ENCODE measurements around the gene PMS1.

PMS1 gene

DNA sequence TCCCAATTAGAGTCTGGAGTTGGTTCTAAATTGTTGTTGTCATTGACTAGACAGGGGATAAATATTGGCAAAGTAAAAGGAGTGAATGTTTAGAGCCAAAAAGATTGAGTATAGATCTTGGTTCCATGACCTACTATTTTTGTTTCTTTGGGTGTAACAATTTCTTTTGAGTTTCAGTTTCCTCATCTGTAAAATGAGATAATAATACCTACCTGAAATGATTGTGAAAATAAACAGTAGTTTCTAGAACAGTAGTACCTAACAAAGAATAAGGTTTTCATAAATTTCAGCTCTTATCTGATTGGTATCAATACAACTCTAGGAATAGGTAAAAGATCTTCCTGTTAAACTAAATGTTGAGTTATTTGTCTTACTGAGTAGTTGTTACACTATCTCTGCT is 56.8 kb downstream of the PMS1 start:
- no peak overlapping the region for H3K27ac ChIP-seq
- no peak overlapping the region for H3K9ac ChIP-seq (ENCODE audit: insufficient read length)
- no peak for DNase-seq (ENCODE audit: low read depth, low spot score)
- H3K9me3 ChIP-seq (ENCODE audit: low read depth, low read length), result no peaks in the 10 kb centered on the region
- no peak overlapping the region for H3K4me3 ChIP-seq
- no peak for TF ChIP-seq POLR2AphosphoS5 (IDR thresholded peaks at IDR 0.05; ENCODE audit: borderline replicate concordance, low read depth, low read length)
- no peak for TF ChIP-seq EZH2 (IDR thresholded peaks at IDR 0.05)
- no peak for TF ChIP-seq FOXP2 (optimal IDR thresholded peaks at IDR 0.05; ENCODE audit: control extremely low read depth, extremely low read length, insufficient read depth)
- peaks cover 32% of the 10 kb centered on the region for H3K36me3 ChIP-seq (ENCODE audit: insufficient read depth, low read length)

DNA sequence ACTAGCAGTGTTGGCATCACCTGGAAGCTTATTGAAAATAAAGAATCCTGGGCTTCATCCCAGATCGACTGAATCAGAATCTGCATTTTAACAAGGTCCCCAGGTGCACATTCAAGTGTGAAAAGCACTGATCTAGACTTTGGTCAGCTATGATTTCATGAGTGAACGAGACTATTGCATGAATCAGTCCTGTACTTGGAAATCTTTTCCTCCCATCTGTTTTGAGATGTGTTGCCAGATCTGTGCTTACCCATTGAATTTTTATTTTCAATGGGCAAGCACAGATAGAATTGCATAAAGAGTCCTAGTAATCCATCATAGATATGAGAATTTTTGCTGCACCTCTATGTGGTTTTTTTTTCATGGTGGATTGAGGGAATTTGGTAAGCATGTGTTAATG is 64.0 kb downstream of the PMS1 start:
- TF ChIP-seq POLR2AphosphoS5 (IDR thresholded peaks at IDR 0.05; ENCODE audit: borderline replicate concordance, low read depth, low read length) (no peak), EZH2 (IDR thresholded peaks at IDR 0.05) (no peak), FOXP2 (optimal IDR thresholded peaks at IDR 0.05; ENCODE audit: control extremely low read depth, extremely low read length, insufficient read depth) (no peak)
- no peak for DNase-seq (ENCODE audit: low read depth, low spot score)
- H3K27ac ChIP-seq, result no peak overlapping the region
- H3K4me3 ChIP-seq, result no peak overlapping the region
- H3K36me3 ChIP-seq (ENCODE audit: insufficient read depth, low read length), result peaks cover 38% of the 10 kb centered on the region
- H3K9me3 ChIP-seq (ENCODE audit: low read depth, low read length), result no peaks in the 10 kb centered on the region
- H3K9ac ChIP-seq (ENCODE audit: insufficient read length), result no peak overlapping the region

DNA sequence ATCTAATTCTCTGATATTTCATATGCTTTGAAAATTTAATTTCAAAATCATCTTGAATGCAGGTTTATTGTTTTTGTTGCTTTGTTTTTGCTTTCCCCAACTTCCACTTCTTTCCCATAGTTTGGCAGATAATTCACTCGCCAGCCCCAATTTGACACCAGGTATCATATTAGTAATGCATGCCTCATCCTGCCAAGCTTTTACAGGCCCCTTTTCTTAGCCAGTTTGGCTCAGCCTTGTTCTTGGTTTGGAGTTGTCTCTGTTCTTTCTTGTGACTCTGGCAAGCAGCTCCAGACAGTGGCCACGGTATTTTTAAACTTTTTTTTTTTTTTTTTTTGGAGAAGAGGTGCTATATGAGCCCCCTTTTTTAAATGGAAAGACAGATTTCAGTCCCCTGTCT is 65.3 kb downstream of the PMS1 start:
- Histone ChIP-seq H3K36me3 (ENCODE audit: insufficient read depth, low read length) (peaks cover 35% of the 10 kb centered on the region), H3K9me3 (ENCODE audit: low read depth, low read length) (no peaks in the 10 kb centered on the region), H3K4me3 (no peak overlapping the region), H3K27ac (no peak overlapping the region), H3K9ac (ENCODE audit: insufficient read length) (no peak overlapping the region)
- no peak for DNase-seq (ENCODE audit: low read depth, low spot score)
- no peak for TF ChIP-seq FOXP2 (optimal IDR thresholded peaks at IDR 0.05; ENCODE audit: control extremely low read depth, extremely low read length, insufficient read depth)

DNA sequence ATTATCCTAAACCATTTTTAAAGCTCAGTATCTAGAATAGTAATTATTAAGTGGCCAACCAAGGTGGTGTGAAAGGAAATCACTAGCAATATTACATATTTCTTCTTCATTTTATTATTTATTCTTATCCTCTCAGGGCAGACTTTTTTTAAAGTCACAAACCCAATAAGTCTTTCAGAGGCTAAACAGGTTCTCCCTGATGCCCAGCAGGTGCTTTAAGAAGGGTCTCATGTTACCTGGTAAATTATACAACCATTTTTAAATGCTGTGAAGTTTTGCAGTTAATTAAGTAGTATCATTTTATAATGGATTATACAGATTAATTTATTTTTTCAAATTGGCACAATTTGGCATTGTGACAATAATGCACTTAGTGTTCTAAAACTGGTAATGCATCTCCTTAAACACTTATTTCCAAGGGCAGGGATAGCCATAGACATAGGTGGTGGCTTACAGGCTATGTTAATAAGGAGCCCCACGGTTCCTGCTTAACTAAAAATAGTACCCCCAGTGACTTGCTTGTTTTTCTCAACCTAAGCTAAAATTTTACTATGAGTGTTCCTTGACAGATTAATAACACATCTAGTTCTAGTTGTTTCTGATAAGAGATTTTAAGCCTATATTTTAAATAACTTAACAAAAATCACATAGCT is 67.0 kb downstream of the PMS1 start:
- peaks cover 31% of the 10 kb centered on the region for H3K36me3 ChIP-seq (ENCODE audit: insufficient read depth, low read length)

DNA sequence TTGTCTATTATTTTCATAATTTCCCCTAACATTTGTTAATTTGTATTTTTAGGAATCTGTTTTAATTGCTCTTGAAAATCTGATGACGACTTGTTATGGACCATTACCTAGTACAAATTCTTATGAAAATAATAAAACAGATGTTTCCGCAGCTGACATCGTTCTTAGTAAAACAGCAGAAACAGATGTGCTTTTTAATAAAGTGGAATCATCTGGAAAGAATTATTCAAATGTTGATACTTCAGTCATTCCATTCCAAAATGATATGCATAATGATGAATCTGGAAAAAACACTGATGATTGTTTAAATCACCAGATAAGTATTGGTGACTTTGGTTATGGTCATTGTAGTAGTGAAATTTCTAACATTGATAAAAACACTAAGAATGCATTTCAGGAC is 69.9 kb downstream of the PMS1 start:
- no peak overlapping the region for H3K9ac ChIP-seq (ENCODE audit: insufficient read length)
- H3K27ac ChIP-seq, result 0 out of 2 replicates have a peak overlapping the region, but pooled peaks have one; percentile 2
- no peaks in the 10 kb centered on the region for H3K9me3 ChIP-seq (ENCODE audit: low read depth, low read length)
- no peak for TF ChIP-seq FOXP2 (optimal IDR thresholded peaks at IDR 0.05; ENCODE audit: control extremely low read depth, extremely low read length, insufficient read depth)
- no peak for TF ChIP-seq EZH2 (IDR thresholded peaks at IDR 0.05)
- TF ChIP-seq POLR2AphosphoS5 (IDR thresholded peaks at IDR 0.05; ENCODE audit: borderline replicate concordance, low read depth, low read length), result peak; percentile 36; the same call in 1 of the 2 replicates
- DNase-seq (ENCODE audit: low read depth, low spot score), result peak; percentile 61
- H3K4me3 ChIP-seq, result no peak overlapping the region
- H3K36me3 ChIP-seq (ENCODE audit: insufficient read depth, low read length), result peaks cover 21% of the 10 kb centered on the region

More for the DNA sequence above, 67.0 kb downstream of the PMS1 start:
- DNase-seq (ENCODE audit: low read depth, low spot score), result no peak
- Histone ChIP-seq H3K9ac (ENCODE audit: insufficient read length) (no peak overlapping the region), H3K27ac (no peak overlapping the region), H3K4me3 (no peak overlapping the region), H3K9me3 (ENCODE audit: low read depth, low read length) (no peaks in the 10 kb centered on the region)
- no peak for TF ChIP-seq POLR2AphosphoS5 (IDR thresholded peaks at IDR 0.05; ENCODE audit: borderline replicate concordance, low read depth, low read length)
- TF ChIP-seq FOXP2 (optimal IDR thresholded peaks at IDR 0.05; ENCODE audit: control extremely low read depth, extremely low read length, insufficient read depth), result no peak
- TF ChIP-seq EZH2 (IDR thresholded peaks at IDR 0.05), result no peak

DNA sequence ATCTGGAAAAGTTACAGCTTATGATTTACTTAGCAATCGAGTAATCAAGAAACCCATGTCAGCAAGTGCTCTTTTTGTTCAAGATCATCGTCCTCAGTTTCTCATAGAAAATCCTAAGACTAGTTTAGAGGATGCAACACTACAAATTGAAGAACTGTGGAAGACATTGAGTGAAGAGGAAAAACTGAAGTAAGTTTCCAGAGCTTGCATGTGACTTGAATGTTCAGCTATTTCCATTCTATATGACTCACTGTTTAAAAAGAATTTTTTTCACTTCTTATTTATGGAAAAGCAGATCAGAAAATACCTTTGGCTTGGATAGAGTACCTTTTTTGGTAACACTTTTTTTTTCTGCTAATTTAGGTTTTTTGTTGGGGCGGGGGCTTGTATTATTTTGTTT is 70.7 kb downstream of the PMS1 start:
- Histone ChIP-seq H3K36me3 (ENCODE audit: insufficient read depth, low read length) (peaks cover 28% of the 10 kb centered on the region), H3K4me3 (no peak overlapping the region), H3K9me3 (ENCODE audit: low read depth, low read length) (no peaks in the 10 kb centered on the region), H3K9ac (ENCODE audit: insufficient read length) (no peak overlapping the region), H3K27ac (no peak overlapping the region)
- DNase-seq (ENCODE audit: low read depth, low spot score), result no peak
- TF ChIP-seq POLR2AphosphoS5 (IDR thresholded peaks at IDR 0.05; ENCODE audit: borderline replicate concordance, low read depth, low read length) (no peak), FOXP2 (optimal IDR thresholded peaks at IDR 0.05; ENCODE audit: control extremely low read depth, extremely low read length, insufficient read depth) (no peak), EZH2 (IDR thresholded peaks at IDR 0.05) (no peak)

DNA sequence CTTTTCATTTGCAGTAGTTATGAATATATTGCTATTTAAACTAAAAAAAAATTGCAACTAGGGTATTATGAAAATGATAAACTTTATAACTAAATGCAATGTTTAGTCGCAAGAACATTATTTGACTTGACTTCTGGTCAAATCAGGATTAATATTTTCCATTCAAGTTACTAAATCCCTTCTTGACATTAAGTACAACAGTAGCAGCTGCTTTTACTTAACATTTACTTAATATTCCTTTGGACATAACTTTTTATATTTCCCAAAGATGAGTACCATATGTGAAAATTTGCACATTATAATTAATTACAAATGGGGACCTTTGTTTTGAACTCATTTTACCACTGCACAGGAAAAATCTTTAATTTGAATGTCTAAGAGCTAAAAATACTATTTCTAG is 74.0 kb downstream of the PMS1 start:
- TF ChIP-seq POLR2AphosphoS5 (IDR thresholded peaks at IDR 0.05; ENCODE audit: borderline replicate concordance, low read depth, low read length) (no peak; the same call in 1 of the 2 replicates), EZH2 (IDR thresholded peaks at IDR 0.05) (no peak), FOXP2 (optimal IDR thresholded peaks at IDR 0.05; ENCODE audit: control extremely low read depth, extremely low read length, insufficient read depth) (no peak)
- H3K4me3 ChIP-seq, result peak overlapping the region; percentile 22; the same call in 1 of the 2 replicates
- H3K9ac ChIP-seq (ENCODE audit: insufficient read length), result no peak overlapping the region
- H3K27ac ChIP-seq, result peak overlapping the region; percentile 50; the same call in 1 of the 2 replicates
- peaks cover 46% of the 10 kb centered on the region for H3K36me3 ChIP-seq (ENCODE audit: insufficient read depth, low read length)
- H3K9me3 ChIP-seq (ENCODE audit: low read depth, low read length), result no peaks in the 10 kb centered on the region
- no peak for DNase-seq (ENCODE audit: low read depth, low spot score)

DNA sequence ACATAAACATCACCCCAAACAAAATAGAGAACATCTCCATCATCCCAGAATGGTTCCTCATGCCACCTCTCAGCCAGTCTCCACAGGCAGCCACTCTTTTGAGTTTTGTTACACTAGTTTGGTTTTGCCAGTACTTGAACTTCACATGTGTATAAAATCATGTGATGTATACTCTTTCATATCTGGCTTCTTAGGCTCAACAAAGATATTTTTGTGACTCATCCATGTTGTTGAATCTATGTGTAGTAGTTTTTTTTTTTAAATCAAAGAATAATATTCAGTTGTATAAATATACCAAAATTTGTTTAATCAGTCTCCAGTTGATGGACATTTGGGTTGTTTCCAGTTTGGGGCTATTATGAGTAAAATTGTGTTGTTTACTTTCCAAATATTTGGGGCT is 75.9 kb downstream of the PMS1 start:
- peaks cover 45% of the 10 kb centered on the region for H3K36me3 ChIP-seq (ENCODE audit: insufficient read depth, low read length)
- no peaks in the 10 kb centered on the region for H3K9me3 ChIP-seq (ENCODE audit: low read depth, low read length)
- no peak overlapping the region for H3K4me3 ChIP-seq
- TF ChIP-seq POLR2AphosphoS5 (IDR thresholded peaks at IDR 0.05; ENCODE audit: borderline replicate concordance, low read depth, low read length), result no peak
- no peak for TF ChIP-seq FOXP2 (optimal IDR thresholded peaks at IDR 0.05; ENCODE audit: control extremely low read depth, extremely low read length, insufficient read depth)
- TF ChIP-seq EZH2 (IDR thresholded peaks at IDR 0.05), result no peak
- DNase-seq (ENCODE audit: low read depth, low spot score), result no peak
- H3K9ac ChIP-seq (ENCODE audit: insufficient read length), result no peak overlapping the region
- H3K27ac ChIP-seq, result no peak overlapping the region

DNA sequence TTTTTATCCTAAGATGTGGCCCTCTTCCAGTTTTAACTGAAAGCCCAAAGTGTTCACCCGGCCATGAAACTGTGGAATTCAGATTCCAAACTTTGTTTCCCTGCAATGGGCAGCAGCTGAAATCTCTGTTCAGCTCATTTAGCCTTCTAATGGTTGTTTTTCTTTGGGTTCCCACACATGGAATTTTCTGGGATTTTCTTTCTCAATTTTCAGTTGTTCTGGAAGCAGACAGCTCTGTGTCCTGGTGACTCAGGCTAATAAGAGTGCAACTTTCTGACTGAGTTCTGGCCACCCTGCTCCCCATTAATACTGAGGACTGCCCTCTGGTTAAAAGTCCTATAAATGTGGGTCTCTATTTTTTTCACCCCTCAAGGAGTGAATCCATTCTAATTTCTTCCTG is 78.5 kb downstream of the PMS1 start:
- no peak for DNase-seq (ENCODE audit: low read depth, low spot score)
- Histone ChIP-seq H3K9me3 (ENCODE audit: low read depth, low read length) (no peaks in the 10 kb centered on the region), H3K36me3 (ENCODE audit: insufficient read depth, low read length) (peaks cover 51% of the 10 kb centered on the region), H3K27ac (no peak overlapping the region), H3K4me3 (no peak overlapping the region), H3K9ac (ENCODE audit: insufficient read length) (no peak overlapping the region)
- no peak for TF ChIP-seq FOXP2 (optimal IDR thresholded peaks at IDR 0.05; ENCODE audit: control extremely low read depth, extremely low read length, insufficient read depth)
- TF ChIP-seq EZH2 (IDR thresholded peaks at IDR 0.05), result no peak
- TF ChIP-seq POLR2AphosphoS5 (IDR thresholded peaks at IDR 0.05; ENCODE audit: borderline replicate concordance, low read depth, low read length), result no peak

All from SK-N-MC (cell line).